Measurements from ENCODE around the gene KSR2.

The KSR2 gene

DNA sequence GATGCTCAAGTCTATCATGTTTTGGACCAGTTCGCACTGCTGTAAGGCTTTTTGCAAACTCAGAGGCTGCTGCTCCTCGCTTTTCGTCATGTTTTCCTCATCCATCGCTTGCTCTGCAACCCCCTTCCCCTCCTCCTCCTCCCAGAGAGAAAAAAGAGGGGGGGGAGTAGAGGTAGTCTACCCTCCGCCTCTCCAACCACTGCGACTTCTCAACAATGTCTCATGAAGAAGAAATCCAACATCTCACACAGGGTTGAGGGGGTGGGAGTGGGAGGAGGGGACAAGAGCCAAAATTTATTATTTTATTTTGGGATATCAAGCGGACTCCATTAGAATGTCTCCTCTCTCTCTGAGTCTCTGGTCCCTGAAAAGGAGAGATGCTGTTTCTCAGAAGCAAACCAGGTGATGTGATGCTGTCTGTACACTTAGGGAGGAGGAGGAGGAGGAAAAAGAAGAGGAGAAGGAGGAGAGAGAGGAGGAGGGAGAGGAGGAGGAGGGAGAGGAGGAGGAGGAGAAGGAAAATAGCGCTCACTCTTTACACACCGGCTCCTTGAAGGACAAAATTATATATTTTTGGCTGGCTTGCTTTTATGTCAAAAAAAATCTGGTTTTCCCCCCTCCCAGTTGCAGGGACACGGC is 520 bp downstream of the KSR2 start:
- peaks cover 13% of the 10 kb centered on the region; the same call in 1 of the 2 replicates for H3K9me3 ChIP-seq (ENCODE audit: insufficient read depth, low read length)
- TF ChIP-seq ZNF274 (IDR thresholded peaks at IDR 0.05; ENCODE audit: low read depth, low read length), result no peak
- TF ChIP-seq SUZ12 (IDR thresholded peaks at IDR 0.05; ENCODE audit: extremely low read depth, insufficient read depth, insufficient read length), result no peak
- TF ChIP-seq YY1 (IDR thresholded peaks at IDR 0.05; ENCODE audit: insufficient read depth, insufficient read length), result no peak
- peak overlapping the region; percentile 56 for H3K4me3 ChIP-seq (ENCODE audit: insufficient read length, low read depth)
- H3K9ac ChIP-seq (ENCODE audit: insufficient read length, low read depth), result peak overlapping the region; percentile 72
- H3K36me3 ChIP-seq (ENCODE audit: insufficient read depth, insufficient read length, low read length), result no peaks in the 10 kb centered on the region
- no peak for DNase-seq (ENCODE audit: low read depth, low spot score)
- H3K27me3 ChIP-seq (ENCODE audit: insufficient read depth, insufficient read length), result peaks cover 30% of the 10 kb centered on the region
- H3K4me1 ChIP-seq (ENCODE audit: insufficient read depth, insufficient read length), result no peaks in the 10 kb centered on the region

DNA sequence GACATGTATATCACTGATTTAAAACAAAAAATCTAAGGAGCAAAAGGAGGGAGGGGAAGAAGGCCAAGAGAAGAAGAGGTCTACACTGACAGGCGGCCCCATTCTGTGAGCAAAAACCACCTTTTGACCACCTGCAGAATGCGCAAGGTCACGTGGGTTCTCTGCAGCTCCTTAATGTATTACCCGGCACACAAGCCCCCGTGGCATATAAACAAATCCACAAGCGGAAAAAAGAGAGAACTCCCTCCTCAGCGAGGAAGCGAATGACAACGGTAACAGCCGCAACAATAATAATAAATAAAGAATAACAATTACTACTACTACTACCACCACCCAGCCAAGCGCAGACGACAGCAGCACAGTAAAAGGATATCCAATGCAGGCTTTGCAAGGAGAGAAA is 1.3 kb downstream of the KSR2 start:
- no peak for DNase-seq (ENCODE audit: low read depth, low spot score)

DNA sequence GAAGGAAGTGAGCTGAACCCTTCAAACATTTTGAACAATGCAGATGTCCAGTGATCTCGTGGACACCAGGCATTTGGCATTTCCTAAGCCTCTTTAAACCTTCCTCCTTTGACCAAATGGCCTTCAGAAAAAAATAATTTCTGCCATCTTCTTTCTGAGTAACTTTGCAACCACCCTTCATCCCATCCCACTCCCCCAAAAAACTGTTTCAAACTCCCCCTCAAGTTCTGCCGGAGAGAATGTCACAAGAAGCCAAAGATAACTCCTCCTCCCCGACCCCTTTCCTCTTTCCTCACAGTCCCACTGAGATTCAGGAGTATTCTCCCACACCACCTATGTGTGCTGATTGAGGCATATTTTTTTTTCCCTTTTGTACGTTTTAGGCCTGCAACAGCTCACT is 1.7 kb downstream of the KSR2 start:
- peaks cover 30% of the 10 kb centered on the region for H3K27me3 ChIP-seq (ENCODE audit: insufficient read depth, insufficient read length)
- H3K4me3 ChIP-seq (ENCODE audit: insufficient read length, low read depth), result no peak overlapping the region
- peaks cover 13% of the 10 kb centered on the region; the same call in 1 of the 2 replicates for H3K9me3 ChIP-seq (ENCODE audit: insufficient read depth, low read length)
- DNase-seq (ENCODE audit: low read depth, low spot score), result no peak
- no peaks in the 10 kb centered on the region for H3K4me1 ChIP-seq (ENCODE audit: insufficient read depth, insufficient read length)
- no peak overlapping the region for H3K9ac ChIP-seq (ENCODE audit: insufficient read length, low read depth)
- H3K36me3 ChIP-seq (ENCODE audit: insufficient read depth, insufficient read length, low read length), result no peaks in the 10 kb centered on the region
- TF ChIP-seq SUZ12 (IDR thresholded peaks at IDR 0.05; ENCODE audit: extremely low read depth, insufficient read depth, insufficient read length) (no peak), YY1 (IDR thresholded peaks at IDR 0.05; ENCODE audit: insufficient read depth, insufficient read length) (no peak), ZNF274 (IDR thresholded peaks at IDR 0.05; ENCODE audit: low read depth, low read length) (no peak)

More for the DNA sequence above, 1.3 kb downstream of the KSR2 start:
- Histone ChIP-seq H3K4me1 (ENCODE audit: insufficient read depth, insufficient read length) (no peaks in the 10 kb centered on the region), H3K9me3 (ENCODE audit: insufficient read depth, low read length) (peaks cover 13% of the 10 kb centered on the region; the same call in 1 of the 2 replicates), H3K27me3 (ENCODE audit: insufficient read depth, insufficient read length) (peaks cover 30% of the 10 kb centered on the region), H3K4me3 (ENCODE audit: insufficient read length, low read depth) (no peak overlapping the region), H3K36me3 (ENCODE audit: insufficient read depth, insufficient read length, low read length) (no peaks in the 10 kb centered on the region), H3K9ac (ENCODE audit: insufficient read length, low read depth) (no peak overlapping the region)
- TF ChIP-seq ZNF274 (IDR thresholded peaks at IDR 0.05; ENCODE audit: low read depth, low read length) (no peak), SUZ12 (IDR thresholded peaks at IDR 0.05; ENCODE audit: extremely low read depth, insufficient read depth, insufficient read length) (no peak), YY1 (IDR thresholded peaks at IDR 0.05; ENCODE audit: insufficient read depth, insufficient read length) (no peak)

DNA sequence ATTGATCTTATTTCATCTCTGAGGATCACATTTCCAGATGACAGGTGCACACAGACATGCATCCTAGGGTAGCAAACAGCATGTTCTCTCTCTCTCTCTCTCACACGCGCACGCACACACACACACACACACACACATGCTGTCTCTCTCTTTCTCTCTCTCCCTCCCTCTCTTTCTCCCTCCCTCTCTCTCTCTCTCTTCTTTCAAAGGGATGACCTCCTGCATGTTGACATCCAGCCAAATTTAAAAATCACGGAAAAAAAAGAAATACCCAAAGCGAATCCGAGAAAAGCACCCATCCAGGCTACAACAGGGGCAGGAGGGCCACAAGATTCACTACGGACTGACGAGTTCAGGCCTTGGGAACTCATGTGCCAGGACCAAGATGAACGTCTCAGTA is 2.3 kb downstream of the KSR2 start:
- H3K4me1 ChIP-seq (ENCODE audit: insufficient read depth, insufficient read length), result no peaks in the 10 kb centered on the region
- TF ChIP-seq SUZ12 (IDR thresholded peaks at IDR 0.05; ENCODE audit: extremely low read depth, insufficient read depth, insufficient read length) (no peak), YY1 (IDR thresholded peaks at IDR 0.05; ENCODE audit: insufficient read depth, insufficient read length) (no peak), ZNF274 (IDR thresholded peaks at IDR 0.05; ENCODE audit: low read depth, low read length) (no peak)
- peaks cover 30% of the 10 kb centered on the region for H3K27me3 ChIP-seq (ENCODE audit: insufficient read depth, insufficient read length)
- H3K4me3 ChIP-seq (ENCODE audit: insufficient read length, low read depth), result no peak overlapping the region
- no peaks in the 10 kb centered on the region for H3K36me3 ChIP-seq (ENCODE audit: insufficient read depth, insufficient read length, low read length)
- H3K9me3 ChIP-seq (ENCODE audit: insufficient read depth, low read length), result peaks cover 11% of the 10 kb centered on the region; the same call in 1 of the 2 replicates
- no peak for DNase-seq (ENCODE audit: low read depth, low spot score)
- H3K9ac ChIP-seq (ENCODE audit: insufficient read length, low read depth), result no peak overlapping the region

DNA sequence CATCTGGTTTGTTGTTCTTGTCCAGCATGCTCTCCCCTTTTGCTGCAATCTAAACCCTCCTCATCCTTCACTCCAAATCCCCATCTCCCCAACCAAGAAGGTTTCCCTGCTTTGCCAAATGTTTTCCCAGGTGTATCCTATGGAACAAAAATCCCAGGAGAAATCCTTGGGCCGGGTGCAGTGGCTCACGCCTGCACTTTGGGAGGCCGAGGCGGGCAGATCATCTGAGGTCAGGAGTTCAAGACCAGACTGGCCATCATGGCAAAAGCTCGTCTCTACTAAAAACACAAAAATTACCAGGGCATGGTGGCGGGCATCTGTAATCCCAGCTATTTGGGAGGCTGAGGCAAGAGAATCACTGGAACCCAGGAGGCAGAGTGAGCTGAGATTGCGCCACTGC is 5.0 kb downstream of the KSR2 start:
- no peak for DNase-seq (ENCODE audit: low read depth, low spot score)
- H3K9me3 ChIP-seq (ENCODE audit: insufficient read depth, low read length), result peaks cover 5% of the 10 kb centered on the region; the same call in 1 of the 2 replicates
- H3K4me3 ChIP-seq (ENCODE audit: insufficient read length, low read depth), result no peak overlapping the region
- TF ChIP-seq SUZ12 (IDR thresholded peaks at IDR 0.05; ENCODE audit: extremely low read depth, insufficient read depth, insufficient read length) (no peak), ZNF274 (IDR thresholded peaks at IDR 0.05; ENCODE audit: low read depth, low read length) (no peak), YY1 (IDR thresholded peaks at IDR 0.05; ENCODE audit: insufficient read depth, insufficient read length) (no peak)
- no peaks in the 10 kb centered on the region for H3K36me3 ChIP-seq (ENCODE audit: insufficient read depth, insufficient read length, low read length)
- no peaks in the 10 kb centered on the region for H3K4me1 ChIP-seq (ENCODE audit: insufficient read depth, insufficient read length)
- no peak overlapping the region for H3K9ac ChIP-seq (ENCODE audit: insufficient read length, low read depth)
- H3K27me3 ChIP-seq (ENCODE audit: insufficient read depth, insufficient read length), result peaks cover 17% of the 10 kb centered on the region

DNA sequence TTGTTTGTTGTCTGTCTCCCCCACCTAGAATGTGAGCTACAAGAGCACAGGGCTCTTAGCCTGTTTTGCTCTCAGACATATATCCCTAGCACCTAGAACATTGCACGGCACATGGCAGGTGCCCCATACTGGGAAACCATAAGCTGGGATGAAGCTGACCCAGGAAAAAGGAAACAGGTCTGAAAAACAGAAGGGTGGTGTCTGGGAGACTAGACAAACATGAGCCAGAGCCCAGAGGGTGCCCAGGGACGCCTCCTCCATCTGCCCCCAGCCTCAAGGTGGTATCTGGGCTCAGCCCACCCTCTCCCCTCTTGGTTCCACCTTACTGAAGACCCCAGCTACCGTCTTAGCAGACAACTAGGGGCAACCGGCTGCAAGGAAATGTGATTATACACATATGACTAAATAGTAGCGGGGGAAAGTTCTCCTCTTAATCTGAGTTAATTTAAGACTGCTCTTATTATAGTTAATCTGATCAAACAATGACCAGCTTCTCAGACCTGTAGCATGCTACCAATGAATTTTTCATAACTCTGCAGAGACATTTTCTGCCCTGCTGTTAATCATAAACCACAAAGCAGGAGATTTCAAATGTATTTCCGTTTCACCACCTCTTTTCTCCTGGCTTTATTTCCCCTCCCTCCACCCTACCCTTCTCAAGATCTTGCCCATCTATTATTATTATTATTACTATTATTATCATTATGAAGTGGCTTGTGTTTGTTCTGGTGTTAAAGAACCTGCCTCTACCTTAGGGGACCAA is 31.9 kb downstream of the KSR2 start:
- H3K9me3 ChIP-seq (ENCODE audit: insufficient read depth, low read length), result no peaks in the 10 kb centered on the region
- H3K27me3 ChIP-seq (ENCODE audit: insufficient read depth, insufficient read length), result no peaks in the 10 kb centered on the region
- DNase-seq (ENCODE audit: low read depth, low spot score), result no peak
- no peak overlapping the region for H3K4me3 ChIP-seq (ENCODE audit: insufficient read length, low read depth)
- H3K4me1 ChIP-seq (ENCODE audit: insufficient read depth, insufficient read length), result no peaks in the 10 kb centered on the region
- no peak overlapping the region for H3K9ac ChIP-seq (ENCODE audit: insufficient read length, low read depth)
- TF ChIP-seq SUZ12 (IDR thresholded peaks at IDR 0.05; ENCODE audit: extremely low read depth, insufficient read depth, insufficient read length) (no peak), YY1 (IDR thresholded peaks at IDR 0.05; ENCODE audit: insufficient read depth, insufficient read length) (no peak), ZNF274 (IDR thresholded peaks at IDR 0.05; ENCODE audit: low read depth, low read length) (no peak)
- H3K36me3 ChIP-seq (ENCODE audit: insufficient read depth, insufficient read length, low read length), result no peaks in the 10 kb centered on the region

DNA sequence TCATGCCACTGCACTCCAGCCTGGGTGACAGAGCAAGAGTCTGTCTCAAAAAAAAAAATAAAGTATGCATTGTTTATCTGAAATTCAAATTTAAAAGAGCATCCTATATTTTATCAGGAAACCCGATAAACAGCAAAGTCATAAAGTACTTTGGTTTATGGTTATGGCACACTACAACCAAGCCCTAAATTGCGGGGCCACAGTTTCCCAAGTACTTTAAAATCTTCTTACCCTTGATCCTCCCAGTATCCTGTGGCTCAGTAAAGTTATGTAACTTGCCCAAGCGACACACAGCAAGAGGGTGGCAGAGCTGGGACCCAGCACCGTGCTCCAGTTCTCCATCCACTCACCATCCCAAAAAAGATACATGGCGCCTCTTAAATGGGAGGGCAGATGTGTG is 35.2 kb downstream of the KSR2 start:
- Histone ChIP-seq H3K4me1 (ENCODE audit: insufficient read depth, insufficient read length) (no peaks in the 10 kb centered on the region), H3K27me3 (ENCODE audit: insufficient read depth, insufficient read length) (no peaks in the 10 kb centered on the region), H3K9me3 (ENCODE audit: insufficient read depth, low read length) (no peaks in the 10 kb centered on the region), H3K9ac (ENCODE audit: insufficient read length, low read depth) (no peak overlapping the region), H3K4me3 (ENCODE audit: insufficient read length, low read depth) (no peak overlapping the region), H3K36me3 (ENCODE audit: insufficient read depth, insufficient read length, low read length) (no peaks in the 10 kb centered on the region)
- no peak for DNase-seq (ENCODE audit: low read depth, low spot score)
- TF ChIP-seq ZNF274 (IDR thresholded peaks at IDR 0.05; ENCODE audit: low read depth, low read length), result no peak
- no peak for TF ChIP-seq SUZ12 (IDR thresholded peaks at IDR 0.05; ENCODE audit: extremely low read depth, insufficient read depth, insufficient read length)
- TF ChIP-seq YY1 (IDR thresholded peaks at IDR 0.05; ENCODE audit: insufficient read depth, insufficient read length), result no peak
